Measurements from ENCODE around the gene TXNDC9.
"Not testable (repeated sequence)": the region's sequence is repeated elsewhere in the genome, so short reads cannot be mapped to it uniquely, and the experiment has no call there.

The TXNDC9 gene

DNA sequence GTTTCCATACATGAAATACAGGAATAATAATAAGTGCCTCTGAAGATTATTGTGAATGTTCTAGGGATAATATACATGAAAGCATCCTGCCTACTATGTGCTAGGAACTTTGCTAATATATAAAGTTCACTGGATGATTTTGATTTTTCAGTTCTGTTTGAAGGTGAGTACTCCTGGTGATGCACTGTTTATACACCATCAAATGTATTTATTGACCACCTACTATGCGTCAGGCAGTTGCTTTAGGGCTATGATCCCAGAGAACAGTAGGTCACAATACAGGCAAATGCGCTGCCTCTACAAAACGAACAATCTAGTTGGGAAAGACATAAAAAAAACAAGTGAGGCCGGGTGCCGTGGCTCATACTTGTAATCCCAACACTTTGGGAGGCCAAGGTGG is 10.7 kb downstream of the TXNDC9 start:
- DNase-seq, result no peak

DNA sequence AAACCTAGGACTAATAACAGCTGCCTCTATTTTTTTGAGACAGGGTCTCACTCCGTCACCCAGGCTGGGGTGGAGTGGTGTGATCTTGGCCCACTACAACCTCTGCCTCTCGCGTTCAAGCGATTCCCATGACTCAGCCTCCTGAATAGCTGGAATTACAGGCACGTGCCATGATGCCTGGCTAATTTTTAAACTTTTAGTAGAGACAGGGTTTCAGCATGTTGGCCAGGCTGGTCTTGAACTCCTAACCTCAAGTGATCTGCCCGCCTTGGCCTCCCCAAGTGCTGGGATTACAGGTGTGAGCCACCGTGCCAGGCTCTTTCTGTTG is 18.3 kb downstream of the TXNDC9 start:
- DNase-seq, result not testable (repeated sequence)

DNA sequence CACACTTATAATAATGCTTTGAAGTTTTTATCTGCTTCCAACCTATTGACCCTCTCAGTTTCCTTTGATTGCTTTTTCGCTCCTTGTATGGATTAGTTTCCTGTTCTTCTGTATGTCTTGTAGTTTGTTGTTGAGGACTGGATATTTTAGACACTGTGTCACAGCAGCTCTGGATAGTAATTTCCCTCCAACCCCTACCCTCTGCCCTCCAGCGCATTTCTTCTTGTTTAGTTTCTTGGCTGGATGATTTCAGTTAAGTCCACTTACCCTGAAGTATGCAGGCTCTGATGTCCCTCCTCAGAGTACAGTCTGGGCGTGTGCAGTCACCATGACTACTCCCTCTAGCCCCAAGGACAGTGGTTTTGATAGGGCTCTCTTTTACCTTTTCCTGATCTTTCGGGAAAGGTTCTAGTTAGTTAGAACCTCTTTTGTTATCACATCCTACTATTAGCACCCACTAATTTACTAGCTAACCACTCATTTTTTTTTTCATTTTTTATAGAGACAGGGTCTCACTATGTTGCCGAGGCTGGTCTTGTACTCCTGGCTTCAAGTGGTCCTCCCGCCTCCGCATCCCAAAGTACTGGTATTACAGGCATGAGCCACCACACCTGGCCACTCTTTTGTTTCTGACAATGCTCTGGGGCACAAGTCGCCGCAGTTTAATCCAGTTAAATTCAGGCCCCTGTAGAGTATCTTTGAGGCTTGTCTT is 18.8 kb downstream of the TXNDC9 start:
- DNase-seq, result no peak

DNA sequence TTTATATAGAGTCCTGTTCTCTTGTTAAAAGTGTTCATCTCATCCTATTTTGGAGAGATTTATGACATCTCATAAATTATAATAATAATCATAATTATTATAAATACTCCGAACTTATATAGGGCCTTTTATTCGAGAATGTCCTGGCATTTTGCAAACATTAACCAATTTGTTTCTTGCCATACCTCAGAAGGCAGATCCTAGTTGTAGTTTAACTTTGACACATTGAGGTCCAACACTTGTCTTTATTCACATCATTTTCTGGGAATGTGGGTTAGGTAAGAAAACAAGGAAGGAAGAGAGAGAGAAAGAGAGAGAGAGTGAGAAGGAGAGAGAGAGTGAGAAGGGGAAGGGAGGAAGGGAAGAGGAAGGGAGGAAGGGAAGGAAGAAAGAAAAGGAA is 35.0 kb downstream of the TXNDC9 start, which contains the start of gene LYG1:
Gene LYG1 (minus strand): TSS at position 101 of the 400 bp plus-strand sequence. CDS start 5,527 bp downstream, outside the sequence.
- DNase-seq, result not testable (repeated sequence)

DNA sequence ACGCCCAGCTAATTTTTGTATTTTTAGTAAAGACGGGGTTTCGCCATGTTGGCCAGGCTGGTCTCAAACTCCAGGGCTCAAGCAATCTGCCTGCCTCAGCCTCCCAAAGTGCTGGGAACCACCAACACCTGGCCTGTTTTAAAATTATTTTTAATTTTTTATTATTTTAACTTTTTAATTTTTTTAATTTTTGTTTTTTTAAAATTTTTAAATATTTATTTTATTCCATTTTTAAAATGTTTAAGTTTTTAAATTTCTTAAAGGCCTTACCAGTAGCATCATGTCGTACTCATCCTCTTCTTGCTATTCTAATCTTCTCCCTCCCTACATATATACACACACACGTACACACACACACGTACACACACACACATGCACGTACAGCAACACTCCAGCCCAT is 36.6 kb downstream of the TXNDC9 start:
- DNase-seq, result no peak

DNA sequence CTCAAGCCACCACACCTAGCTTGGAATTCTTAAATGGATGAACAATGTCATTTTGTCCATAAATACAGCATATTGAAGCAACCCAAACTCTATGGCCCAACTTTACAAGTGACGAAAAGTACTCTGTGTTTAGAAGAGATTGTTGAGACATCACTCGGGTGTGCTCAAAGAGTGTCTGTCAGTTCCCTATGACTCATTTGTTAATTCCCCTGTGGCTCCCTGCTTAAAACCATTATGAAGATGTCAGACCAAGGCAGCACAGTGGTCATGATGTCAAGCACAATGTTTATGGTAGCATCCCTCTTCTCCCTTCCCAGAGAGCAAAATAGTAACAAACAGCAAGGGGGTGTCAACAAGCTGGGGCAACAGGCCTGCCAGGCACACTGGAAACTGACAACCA is 38.1 kb downstream of the TXNDC9 start:
- DNase-seq, result peak; percentile 16

DNA sequence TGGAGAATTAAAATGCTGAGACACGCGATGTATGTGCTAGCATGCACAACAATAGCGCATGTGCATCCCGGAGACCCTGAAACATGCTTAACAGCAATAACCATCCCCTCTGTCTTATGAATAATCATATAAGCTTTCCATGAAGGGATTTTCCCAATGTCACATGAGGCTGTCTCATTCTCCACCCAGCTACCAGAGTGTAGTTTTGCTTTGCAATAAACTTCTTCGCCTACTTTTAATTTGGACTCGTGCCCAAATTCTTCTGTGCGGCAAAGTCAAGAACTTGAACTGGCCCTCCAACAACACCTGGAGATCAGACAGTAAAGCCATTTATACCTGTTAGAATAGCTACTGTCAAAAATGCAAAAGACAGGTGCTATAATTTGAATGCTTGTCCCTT is 50.6 kb downstream of the TXNDC9 start:
- no peak for DNase-seq

DNA sequence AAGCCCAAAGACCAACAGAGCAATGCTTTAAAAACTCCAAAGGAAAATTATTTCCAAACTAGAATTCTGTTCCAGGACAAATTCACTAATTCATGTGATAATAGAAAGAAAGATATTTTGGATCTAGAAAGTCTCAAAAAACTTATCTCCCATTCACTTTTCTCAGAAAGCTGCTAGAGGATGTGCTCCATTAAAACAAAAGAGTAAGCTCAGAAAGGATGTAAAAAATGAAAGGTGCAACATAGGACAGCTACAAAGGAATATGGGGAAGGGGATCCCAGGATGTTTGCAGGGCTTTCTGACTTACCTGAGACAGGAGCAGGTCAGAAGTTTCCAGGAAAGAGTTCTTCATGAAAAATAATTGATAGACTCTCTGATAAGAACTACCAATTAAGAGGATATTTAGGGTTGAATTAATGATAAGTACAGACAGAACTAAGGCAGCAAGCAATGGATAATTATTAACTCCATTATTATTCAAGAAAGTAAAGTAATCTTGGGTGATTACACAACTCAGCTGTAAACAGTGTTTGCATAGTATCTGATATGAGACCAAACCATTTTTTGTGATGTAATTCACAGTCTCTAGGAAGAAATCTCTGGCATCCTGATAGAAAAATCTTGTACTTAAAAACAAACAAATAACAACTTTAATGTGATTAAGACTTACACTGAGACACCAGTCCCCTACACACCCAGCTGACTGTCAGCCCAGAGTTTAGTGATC is 56.0 kb downstream of the TXNDC9 start:
- DNase-seq, result no peak

DNA sequence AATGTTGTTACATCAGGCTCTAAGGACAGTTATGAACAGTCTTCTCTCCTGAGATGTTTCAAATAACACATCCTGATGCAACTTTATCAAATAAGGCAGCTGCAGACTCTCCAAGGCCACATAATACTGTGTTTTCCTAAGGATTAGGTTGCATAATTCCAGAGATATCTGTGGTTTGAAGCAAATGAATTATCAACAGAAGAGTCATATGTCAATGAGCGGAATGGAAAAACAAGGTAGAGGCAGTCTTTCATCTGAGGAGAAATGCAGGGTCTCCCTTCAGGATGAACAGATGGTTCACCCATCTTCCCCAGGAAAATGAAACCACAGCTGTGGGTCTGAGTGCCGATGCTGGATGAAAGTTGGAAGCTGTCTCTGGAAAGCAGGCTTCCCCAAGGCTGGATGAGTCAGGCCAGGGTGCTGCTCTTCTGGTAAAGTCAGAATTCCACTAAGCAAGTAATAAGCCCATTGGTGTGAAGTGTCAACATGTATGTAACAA is 57.3 kb downstream of the TXNDC9 start:
- peak; percentile 97 for DNase-seq

DNA sequence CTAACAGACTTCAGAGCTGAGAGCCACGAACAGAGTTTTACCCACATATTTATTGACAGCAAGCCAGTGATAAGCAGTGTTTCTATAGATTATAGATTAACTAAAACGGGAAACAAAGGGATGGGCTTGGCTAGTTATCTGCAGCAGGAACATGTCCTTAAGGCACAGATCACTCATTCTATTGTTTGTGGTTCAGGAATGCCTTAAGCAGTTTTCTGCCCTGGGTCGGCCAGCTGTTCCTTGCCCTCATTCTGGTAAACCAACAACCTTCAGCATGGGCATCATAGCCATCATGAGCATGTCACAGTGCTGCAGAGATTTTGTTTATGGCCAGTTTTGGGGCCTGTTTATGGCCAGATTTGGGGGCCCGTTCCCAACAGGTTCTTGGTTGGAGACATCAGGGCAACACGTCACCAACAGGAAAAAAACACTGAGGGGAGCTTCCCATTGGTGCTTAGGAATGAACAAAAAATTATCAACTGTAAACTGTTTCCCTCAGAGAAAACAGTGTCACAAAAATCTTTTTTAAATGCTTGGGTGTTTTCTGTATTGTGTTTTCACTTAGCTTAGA is 57.9 kb downstream of the TXNDC9 start:
- not testable (repeated sequence) for DNase-seq

DNA sequence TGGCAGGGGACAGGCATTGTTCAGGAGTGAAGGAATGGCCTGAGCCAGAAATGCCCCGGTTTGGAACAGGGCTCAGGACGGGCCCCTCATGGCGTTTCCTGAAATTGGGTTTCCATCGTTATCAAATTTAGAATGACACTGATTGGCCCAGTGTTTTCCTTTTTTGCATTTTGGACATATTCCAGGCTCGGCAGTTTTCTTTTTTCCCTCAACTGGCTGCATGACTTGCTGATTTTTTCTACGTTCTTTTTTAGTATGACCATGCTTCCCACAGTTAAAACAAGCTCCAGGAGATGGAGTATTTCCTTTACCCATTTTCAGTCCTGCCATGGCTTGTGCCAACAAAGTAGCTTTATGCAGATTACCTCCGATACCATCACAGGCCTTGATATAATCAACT is 60.3 kb downstream of the TXNDC9 start:
- DNase-seq, result no peak

All from fibroblast of skin of abdomen (primary cell).